ENCODE results near the gene NSRP1.

The NSRP1 gene, protein sequence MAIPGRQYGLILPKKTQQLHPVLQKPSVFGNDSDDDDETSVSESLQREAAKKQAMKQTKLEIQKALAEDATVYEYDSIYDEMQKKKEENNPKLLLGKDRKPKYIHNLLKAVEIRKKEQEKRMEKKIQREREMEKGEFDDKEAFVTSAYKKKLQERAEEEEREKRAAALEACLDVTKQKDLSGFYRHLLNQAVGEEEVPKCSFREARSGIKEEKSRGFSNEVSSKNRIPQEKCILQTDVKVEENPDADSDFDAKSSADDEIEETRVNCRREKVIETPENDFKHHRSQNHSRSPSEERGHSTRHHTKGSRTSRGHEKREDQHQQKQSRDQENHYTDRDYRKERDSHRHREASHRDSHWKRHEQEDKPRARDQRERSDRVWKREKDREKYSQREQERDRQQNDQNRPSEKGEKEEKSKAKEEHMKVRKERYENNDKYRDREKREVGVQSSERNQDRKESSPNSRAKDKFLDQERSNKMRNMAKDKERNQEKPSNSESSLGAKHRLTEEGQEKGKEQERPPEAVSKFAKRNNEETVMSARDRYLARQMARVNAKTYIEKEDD

DNA sequence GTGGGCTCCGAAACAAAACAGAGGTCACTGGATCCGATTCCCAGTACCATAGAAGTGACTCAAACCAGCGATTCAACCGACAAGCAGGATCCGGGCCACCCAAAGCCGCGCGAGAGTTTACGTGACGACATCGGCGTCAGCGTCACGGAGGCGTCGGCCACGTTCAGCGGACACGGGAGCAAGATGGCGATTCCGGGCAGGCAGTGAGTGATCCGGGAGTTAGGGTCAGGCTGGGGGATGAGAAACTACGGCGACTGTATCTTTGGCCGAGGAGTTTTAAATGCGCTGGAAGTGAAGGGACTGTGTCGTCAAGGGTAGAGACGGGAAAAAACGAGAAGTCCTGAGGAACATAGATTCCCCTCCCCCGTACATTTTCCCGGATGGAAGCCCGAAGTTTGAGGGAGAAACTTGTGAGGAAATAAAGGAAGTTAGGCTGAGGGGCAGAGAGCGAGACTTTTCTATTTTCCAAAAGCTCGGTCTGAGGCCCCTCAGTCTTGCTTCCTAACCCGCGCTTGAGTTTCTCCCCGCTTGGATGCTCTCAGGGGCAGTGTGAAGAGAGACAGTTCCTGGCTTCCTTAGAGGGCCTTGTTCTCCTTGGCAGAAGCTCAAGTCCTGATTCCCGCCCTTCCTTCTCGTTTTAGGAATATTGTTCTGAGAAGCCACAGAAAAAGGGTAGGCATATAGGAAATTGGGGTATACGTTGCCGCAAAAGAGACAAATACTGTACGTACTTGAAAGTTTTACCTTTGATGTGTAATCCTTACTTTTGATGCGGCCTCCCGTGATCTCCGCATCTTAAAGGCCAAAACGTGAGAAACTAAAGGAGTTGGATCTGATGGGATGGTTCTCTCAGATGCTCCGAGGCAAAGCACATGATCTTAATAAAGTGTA is at the start of gene NSRP1:
TSS of gene NSRP1 (plus strand) at position 156 of the 891 bp plus-strand sequence. CDS start at position 184, 28 bp downstream.
- TF ChIP-seq, protein P1, sequence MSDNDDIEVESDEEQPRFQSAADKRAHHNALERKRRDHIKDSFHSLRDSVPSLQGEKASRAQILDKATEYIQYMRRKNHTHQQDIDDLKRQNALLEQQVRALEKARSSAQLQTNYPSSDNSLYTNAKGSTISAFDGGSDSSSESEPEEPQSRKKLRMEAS (IDR thresholded peaks at IDR 0.05; ENCODE audit: low read depth, low read length), result peak; percentile 81
- TF ChIP-seq, protein P2, sequence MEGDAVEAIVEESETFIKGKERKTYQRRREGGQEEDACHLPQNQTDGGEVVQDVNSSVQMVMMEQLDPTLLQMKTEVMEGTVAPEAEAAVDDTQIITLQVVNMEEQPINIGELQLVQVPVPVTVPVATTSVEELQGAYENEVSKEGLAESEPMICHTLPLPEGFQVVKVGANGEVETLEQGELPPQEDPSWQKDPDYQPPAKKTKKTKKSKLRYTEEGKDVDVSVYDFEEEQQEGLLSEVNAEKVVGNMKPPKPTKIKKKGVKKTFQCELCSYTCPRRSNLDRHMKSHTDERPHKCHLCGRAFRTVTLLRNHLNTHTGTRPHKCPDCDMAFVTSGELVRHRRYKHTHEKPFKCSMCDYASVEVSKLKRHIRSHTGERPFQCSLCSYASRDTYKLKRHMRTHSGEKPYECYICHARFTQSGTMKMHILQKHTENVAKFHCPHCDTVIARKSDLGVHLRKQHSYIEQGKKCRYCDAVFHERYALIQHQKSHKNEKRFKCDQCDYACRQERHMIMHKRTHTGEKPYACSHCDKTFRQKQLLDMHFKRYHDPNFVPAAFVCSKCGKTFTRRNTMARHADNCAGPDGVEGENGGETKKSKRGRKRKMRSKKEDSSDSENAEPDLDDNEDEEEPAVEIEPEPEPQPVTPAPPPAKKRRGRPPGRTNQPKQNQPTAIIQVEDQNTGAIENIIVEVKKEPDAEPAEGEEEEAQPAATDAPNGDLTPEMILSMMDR (IDR thresholded peaks at IDR 0.05; ENCODE audit: low read depth, low read length), result no peak
- TF ChIP-seq MYC (IDR thresholded peaks at IDR 0.05; ENCODE audit: low read depth, low read length) (peak; percentile 96), POLR2A (IDR thresholded peaks at IDR 0.05; ENCODE audit: extremely low read depth, insufficient read length) (peak; percentile 97)
- H3K4me3 ChIP-seq (ENCODE audit: low read depth, low read length), result peak within 1 kb of the TSS; percentile 99
- peak; percentile 98 for DNase-seq (ENCODE audit: low read depth)

DNA sequence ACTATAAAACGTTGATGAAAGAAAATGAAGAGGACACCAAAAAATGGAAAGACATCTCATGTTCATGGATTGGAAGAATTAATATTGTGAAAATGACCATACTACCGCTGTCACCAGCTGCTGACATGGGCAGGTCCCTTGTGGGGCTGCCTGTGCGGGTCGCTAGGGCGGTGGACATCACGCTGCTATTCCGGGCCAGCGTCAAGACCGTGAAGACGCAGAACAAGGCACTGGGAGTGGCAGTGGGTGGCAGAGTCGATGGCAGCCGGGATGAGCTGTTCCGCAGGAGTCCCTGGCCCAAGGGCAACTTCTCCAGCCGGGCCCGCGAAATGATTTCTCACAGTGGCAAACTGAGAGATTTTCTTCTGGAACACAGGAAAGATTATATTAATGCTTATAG is 48.2 kb upstream of the NSRP1 start:
- TF ChIP-seq, protein P1 (IDR thresholded peaks at IDR 0.05; ENCODE audit: low read depth, low read length), result no peak
- no peak for TF ChIP-seq POLR2A (IDR thresholded peaks at IDR 0.05; ENCODE audit: extremely low read depth, insufficient read length)
- no peak overlapping the region for H3K4me3 ChIP-seq (ENCODE audit: low read depth, low read length)
- no peak for DNase-seq (ENCODE audit: low read depth)

DNA sequence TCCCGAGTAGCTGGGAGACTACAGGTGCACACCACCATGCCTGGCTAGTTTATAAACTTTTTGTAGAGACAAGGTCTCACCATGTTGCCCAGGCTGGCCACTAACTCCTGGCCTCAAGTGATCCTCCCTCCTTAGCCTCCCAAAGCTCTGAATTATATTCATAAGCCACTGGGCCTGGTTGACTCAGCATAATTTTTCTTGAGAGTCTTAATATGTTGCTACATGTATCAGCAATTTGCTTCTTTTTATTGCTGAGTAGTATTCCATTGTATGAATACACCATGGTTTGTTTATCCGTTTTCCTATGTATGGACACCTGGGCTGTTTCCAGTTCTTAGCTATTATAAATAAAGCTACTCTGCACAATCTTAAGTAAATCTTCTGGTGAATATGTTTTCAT is 42.4 kb upstream of the NSRP1 start:
- DNase-seq (ENCODE audit: low read depth), result no peak
- no peak overlapping the region for H3K4me3 ChIP-seq (ENCODE audit: low read depth, low read length)
- TF ChIP-seq, protein P1 (IDR thresholded peaks at IDR 0.05; ENCODE audit: low read depth, low read length), result no peak
- TF ChIP-seq POLR2A (IDR thresholded peaks at IDR 0.05; ENCODE audit: extremely low read depth, insufficient read length) (no peak), MYC (IDR thresholded peaks at IDR 0.05; ENCODE audit: low read depth, low read length) (no peak)
- TF ChIP-seq, protein P2 (IDR thresholded peaks at IDR 0.05; ENCODE audit: low read depth, low read length), result no peak

DNA sequence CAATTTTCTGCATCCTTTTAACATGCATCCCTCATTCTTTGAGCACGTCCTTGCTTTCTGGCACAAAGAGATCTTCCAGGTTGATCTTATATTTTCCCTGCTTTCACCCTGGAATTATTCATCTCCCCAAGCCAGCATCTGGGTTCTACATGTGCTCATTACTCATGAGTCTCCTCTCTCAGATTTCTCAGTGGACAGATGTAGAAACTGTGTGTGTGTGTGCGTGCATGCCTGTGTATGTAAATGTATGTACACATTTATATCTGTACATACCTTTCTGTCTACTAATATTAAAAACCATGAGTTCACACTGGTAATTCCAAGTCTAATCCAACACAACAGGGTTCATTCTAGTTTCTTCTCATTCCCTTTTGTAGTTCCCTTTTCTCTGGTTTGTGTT is 41.9 kb upstream of the NSRP1 start:
- no peak for TF ChIP-seq MYC (IDR thresholded peaks at IDR 0.05; ENCODE audit: low read depth, low read length)
- TF ChIP-seq, protein P1 (IDR thresholded peaks at IDR 0.05; ENCODE audit: low read depth, low read length), result no peak
- no peak for TF ChIP-seq POLR2A (IDR thresholded peaks at IDR 0.05; ENCODE audit: extremely low read depth, insufficient read length)
- TF ChIP-seq, protein P2 (IDR thresholded peaks at IDR 0.05; ENCODE audit: low read depth, low read length), result no peak
- H3K4me3 ChIP-seq (ENCODE audit: low read depth, low read length), result no peak overlapping the region
- DNase-seq (ENCODE audit: low read depth), result no peak

DNA sequence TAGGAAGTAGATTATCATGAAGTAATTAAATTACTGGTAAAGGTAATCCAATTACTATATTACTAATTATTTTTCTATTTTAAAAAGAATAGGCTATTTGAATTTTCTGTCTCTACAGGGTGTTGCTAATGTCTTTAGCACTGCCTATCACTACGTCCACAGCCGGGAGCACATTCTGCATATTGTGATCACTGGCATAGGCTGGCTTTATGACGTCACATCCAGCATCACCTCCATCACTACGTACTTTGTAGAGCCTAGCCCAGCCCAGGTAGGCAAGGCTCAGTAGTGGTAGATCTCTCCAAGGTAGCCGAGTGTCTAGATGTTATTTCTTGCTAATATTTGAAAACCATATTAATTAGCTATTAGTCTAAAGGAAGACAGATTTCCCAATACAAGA is 33.8 kb upstream of the NSRP1 start:
- TF ChIP-seq, protein P2 (IDR thresholded peaks at IDR 0.05; ENCODE audit: low read depth, low read length), result no peak
- TF ChIP-seq POLR2A (IDR thresholded peaks at IDR 0.05; ENCODE audit: extremely low read depth, insufficient read length) (no peak), MYC (IDR thresholded peaks at IDR 0.05; ENCODE audit: low read depth, low read length) (no peak)
- TF ChIP-seq, protein P1 (IDR thresholded peaks at IDR 0.05; ENCODE audit: low read depth, low read length), result no peak
- no peak overlapping the region for H3K4me3 ChIP-seq (ENCODE audit: low read depth, low read length)
- DNase-seq (ENCODE audit: low read depth), result no peak
